ENCODE results near the gene CRY1.

The CRY1 gene

DNA sequence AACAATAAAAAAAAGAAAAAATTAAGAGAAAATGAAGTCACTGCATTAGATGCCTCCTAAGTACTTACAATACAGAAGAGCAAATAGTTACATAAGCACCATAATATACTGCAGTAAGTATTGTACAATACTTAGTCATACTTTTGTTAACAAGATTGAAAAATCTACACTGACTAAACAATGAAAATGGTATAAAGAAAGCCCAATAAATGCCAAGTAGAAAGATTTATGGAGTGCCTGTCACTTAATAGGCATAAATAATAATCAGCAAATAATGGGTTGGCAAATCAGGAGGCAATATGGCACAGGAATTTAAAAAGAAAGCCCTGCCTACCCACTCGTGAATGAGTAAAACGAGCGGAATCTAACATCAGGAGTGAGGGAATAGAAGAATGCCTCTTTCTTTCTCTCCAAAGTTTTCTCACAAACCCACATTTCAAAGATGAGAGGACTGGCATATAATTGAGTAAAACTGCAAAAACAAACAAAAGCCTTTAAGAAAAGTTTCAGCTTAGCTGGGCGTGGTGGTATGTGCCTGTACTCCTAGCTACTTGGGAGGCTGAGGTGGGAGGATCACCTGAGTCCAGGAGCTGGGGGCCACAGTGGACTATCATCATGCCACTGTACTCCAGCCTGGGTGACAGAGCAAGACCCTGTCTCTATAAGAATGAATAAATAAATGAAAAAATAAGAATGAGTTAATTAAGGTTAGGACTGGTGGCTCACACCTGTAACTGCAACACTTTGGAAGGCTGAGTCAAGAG lies 36.1 kb downstream of the CRY1 start:
- Histone ChIP-seq H3K4me3 (ENCODE audit: low read length) (peak overlapping the region; percentile 48), H3K9ac (ENCODE audit: low read length) (no peak overlapping the region), H3K9me3 (ENCODE audit: control insufficient read depth, low read length) (peaks cover 5% of the 10 kb centered on the region), H3K4me1 (ENCODE audit: control insufficient read depth, insufficient read depth, low read length) (peaks cover 8% of the 10 kb centered on the region), H3K36me3 (ENCODE audit: control insufficient read depth, insufficient read depth, low read length, severe bottlenecking) (no peaks in the 10 kb centered on the region), H3K27me3 (replicated peaks; ENCODE audit: control insufficient read depth, insufficient read depth, low read length) (no peaks in the 10 kb centered on the region)
- peak; percentile 44 for DNase-seq (ENCODE audit: low read depth)

DNA sequence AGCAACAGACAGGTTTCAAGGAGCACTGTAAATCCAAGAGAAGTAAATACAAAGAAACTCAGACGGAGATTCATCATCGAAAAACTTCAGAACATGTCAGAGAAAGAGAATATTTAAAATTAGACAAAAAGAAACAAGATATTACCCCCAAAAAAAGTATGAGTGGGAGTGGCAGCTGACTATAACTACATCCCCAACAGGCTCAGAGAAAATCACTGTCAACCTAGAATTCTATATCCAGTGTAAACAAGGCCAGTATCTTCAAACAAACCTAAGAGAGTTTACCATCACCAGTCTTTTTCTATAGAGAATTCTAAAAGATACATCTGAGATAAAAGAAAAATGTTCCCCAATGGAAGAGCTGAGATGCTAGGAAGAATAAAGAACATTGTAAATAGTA lies 39.6 kb downstream of the CRY1 start:
- H3K4me3 ChIP-seq (ENCODE audit: low read length): no peak overlapping the region
- no peaks in the 10 kb centered on the region for H3K36me3 ChIP-seq (ENCODE audit: control insufficient read depth, insufficient read depth, low read length, severe bottlenecking)
- peaks cover 8% of the 10 kb centered on the region for H3K4me1 ChIP-seq (ENCODE audit: control insufficient read depth, insufficient read depth, low read length)
- H3K9ac ChIP-seq (ENCODE audit: low read length): no peak overlapping the region
- H3K27me3 ChIP-seq (replicated peaks; ENCODE audit: control insufficient read depth, insufficient read depth, low read length): no peaks in the 10 kb centered on the region
- no peak for DNase-seq (ENCODE audit: low read depth)
- peaks cover 5% of the 10 kb centered on the region for H3K9me3 ChIP-seq (ENCODE audit: control insufficient read depth, low read length)

DNA sequence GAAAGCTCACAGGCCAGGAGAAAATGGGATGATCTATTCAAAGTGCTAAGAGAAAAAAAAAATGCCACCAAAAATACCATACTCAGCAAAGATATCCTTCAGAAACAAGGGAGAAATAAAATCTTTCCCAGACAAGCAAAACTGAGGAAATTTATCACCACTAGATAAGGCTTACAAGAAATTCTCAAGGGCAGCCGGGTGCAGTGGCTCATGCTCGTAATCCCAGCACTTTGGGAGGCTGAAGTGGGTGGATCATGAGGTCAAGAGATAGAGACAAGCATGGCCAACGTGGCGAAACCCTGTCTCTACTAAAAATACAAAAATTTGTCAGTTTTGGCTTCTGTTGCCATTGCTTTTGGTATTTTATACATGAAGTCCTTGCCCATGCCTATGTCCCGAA lies 48.2 kb downstream of the CRY1 start:
- H3K4me1 ChIP-seq (ENCODE audit: control insufficient read depth, insufficient read depth, low read length): no peaks in the 10 kb centered on the region
- no peak overlapping the region for H3K9ac ChIP-seq (ENCODE audit: low read length)
- no peak overlapping the region for H3K4me3 ChIP-seq (ENCODE audit: low read length)
- H3K36me3 ChIP-seq (ENCODE audit: control insufficient read depth, insufficient read depth, low read length, severe bottlenecking): no peaks in the 10 kb centered on the region
- H3K27me3 ChIP-seq (replicated peaks; ENCODE audit: control insufficient read depth, insufficient read depth, low read length): no peaks in the 10 kb centered on the region
- DNase-seq (ENCODE audit: low read depth): no peak
- peaks cover 4% of the 10 kb centered on the region for H3K9me3 ChIP-seq (ENCODE audit: control insufficient read depth, low read length)

DNA sequence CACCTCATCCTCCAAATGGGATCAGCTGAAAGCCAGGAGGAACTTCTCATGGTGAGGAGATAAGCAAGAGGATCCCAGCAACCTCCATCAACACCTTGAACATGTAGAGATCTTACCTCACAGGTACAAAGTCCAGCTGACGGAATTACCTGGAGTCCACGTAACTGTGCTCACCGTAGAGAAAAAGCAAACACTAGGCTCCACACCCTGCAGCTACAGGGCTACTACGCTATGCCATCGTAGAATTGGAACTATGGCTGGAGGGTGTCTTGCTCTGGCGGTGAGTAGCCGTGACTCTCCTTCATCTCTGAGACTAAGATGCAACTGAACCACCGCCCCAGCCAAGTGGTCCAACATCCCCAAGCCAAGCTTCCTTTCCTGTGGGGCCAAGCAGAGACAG lies 50.5 kb downstream of the CRY1 start:
- no peak overlapping the region for H3K9ac ChIP-seq (ENCODE audit: low read length)
- no peaks in the 10 kb centered on the region for H3K36me3 ChIP-seq (ENCODE audit: control insufficient read depth, insufficient read depth, low read length, severe bottlenecking)
- no peak overlapping the region for H3K4me3 ChIP-seq (ENCODE audit: low read length)
- no peaks in the 10 kb centered on the region for H3K27me3 ChIP-seq (replicated peaks; ENCODE audit: control insufficient read depth, insufficient read depth, low read length)
- H3K9me3 ChIP-seq (ENCODE audit: control insufficient read depth, low read length): peaks cover 4% of the 10 kb centered on the region
- no peak for DNase-seq (ENCODE audit: low read depth)
- H3K4me1 ChIP-seq (ENCODE audit: control insufficient read depth, insufficient read depth, low read length): no peaks in the 10 kb centered on the region

DNA sequence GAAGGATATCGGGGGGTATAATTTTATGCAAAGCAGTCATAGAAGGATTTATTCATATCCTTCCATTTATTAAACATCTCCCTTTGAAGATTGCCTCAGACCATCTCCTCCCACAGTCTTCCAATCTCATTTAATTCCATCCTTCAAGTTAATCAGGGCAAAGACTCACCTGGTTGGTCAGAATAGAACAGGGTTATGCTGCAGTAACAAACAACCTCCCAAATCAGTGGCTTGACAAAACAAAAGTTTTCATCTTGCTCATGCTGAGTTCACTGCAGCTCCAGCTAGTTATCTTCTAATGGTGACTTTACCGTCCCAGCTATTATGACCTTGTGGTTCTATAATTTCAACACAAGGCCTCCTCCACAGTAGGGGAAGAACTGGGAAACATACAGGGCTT lies 57.6 kb downstream of the CRY1 start:
- Histone ChIP-seq H3K27me3 (replicated peaks; ENCODE audit: control insufficient read depth, insufficient read depth, low read length) (no peaks in the 10 kb centered on the region), H3K4me3 (ENCODE audit: low read length) (no peak overlapping the region), H3K4me1 (ENCODE audit: control insufficient read depth, insufficient read depth, low read length) (peaks cover 10% of the 10 kb centered on the region), H3K9me3 (ENCODE audit: control insufficient read depth, low read length) (no peaks in the 10 kb centered on the region), H3K9ac (ENCODE audit: low read length) (no peak overlapping the region), H3K36me3 (ENCODE audit: control insufficient read depth, insufficient read depth, low read length, severe bottlenecking) (no peaks in the 10 kb centered on the region)
- no peak for DNase-seq (ENCODE audit: low read depth)

DNA sequence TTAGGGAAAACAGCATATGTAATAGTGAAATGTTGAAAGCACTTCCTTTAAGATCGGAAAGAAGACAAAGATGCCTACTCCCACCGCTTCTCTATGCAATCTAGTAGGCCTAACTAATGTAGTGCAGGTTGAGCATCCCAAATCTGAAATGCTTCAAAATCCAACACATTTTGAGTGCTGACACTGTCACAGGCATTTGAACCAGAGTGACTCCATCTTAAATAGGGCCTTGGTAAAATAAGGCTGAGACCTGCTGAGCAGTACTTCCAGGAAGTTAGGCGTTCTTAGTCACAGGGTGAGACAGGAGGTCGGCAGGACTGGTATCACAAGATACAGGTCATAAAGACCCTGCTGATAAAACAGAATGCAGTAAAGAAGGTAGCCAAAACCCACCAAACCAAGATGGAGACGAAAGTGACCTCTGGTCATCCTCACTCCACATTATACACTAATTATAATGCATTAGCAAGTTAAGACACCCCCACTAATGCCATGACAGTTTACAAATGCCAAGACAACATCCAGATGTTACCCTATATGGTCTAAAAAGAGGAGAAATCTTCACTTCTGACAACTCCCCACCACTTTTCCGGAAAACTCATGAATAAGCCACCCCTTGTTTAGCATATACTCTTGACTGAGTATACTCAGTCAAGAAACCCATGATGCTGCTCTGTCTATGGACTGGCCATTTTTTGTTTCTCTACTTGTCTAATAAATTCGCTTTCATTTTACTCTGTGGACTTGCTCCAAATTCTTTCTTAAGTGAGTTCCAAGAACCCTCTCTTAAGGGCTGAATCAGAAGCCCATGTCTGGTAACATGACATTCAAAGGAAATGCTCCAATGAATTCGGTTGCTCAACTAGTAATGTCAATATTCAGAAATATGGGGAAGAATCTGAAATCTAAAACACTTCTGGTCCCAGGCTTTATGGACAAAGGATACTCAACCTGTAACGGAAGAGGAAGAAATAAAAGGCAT lies 59.3 kb downstream of the CRY1 start:
- H3K4me3 ChIP-seq (ENCODE audit: low read length): peak overlapping the region; percentile 39
- H3K9ac ChIP-seq (ENCODE audit: low read length): no peak overlapping the region
- H3K27me3 ChIP-seq (replicated peaks; ENCODE audit: control insufficient read depth, insufficient read depth, low read length): no peaks in the 10 kb centered on the region
- no peak for DNase-seq (ENCODE audit: low read depth)
- no peaks in the 10 kb centered on the region for H3K9me3 ChIP-seq (ENCODE audit: control insufficient read depth, low read length)
- peaks cover 10% of the 10 kb centered on the region for H3K4me1 ChIP-seq (ENCODE audit: control insufficient read depth, insufficient read depth, low read length)
- no peaks in the 10 kb centered on the region for H3K36me3 ChIP-seq (ENCODE audit: control insufficient read depth, insufficient read depth, low read length, severe bottlenecking)

DNA sequence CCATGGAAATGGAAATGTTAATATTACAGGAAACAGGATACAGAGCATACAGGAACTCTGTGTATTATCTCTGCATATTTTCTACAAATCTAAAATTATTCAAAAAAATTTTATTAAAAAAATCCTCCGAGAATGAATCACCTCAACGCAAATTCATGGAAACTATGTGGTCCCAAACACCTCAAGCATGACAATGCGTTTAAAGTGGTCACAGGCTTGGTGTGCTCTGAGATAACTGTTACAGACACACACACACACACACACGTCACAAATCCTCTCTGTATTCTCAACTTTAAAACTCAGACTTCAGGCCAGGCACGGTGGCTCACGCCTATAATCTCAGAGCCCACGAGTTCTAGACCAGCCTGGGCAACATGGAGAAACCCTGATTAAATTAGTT lies 61.1 kb downstream of the CRY1 start:
- DNase-seq (ENCODE audit: low read depth): no peak
- no peak overlapping the region for H3K4me3 ChIP-seq (ENCODE audit: low read length)
- H3K36me3 ChIP-seq (ENCODE audit: control insufficient read depth, insufficient read depth, low read length, severe bottlenecking): no peaks in the 10 kb centered on the region
- H3K4me1 ChIP-seq (ENCODE audit: control insufficient read depth, insufficient read depth, low read length): peaks cover 23% of the 10 kb centered on the region
- H3K27me3 ChIP-seq (replicated peaks; ENCODE audit: control insufficient read depth, insufficient read depth, low read length): no peaks in the 10 kb centered on the region
- H3K9me3 ChIP-seq (ENCODE audit: control insufficient read depth, low read length): no peaks in the 10 kb centered on the region
- no peak overlapping the region for H3K9ac ChIP-seq (ENCODE audit: low read length)

DNA sequence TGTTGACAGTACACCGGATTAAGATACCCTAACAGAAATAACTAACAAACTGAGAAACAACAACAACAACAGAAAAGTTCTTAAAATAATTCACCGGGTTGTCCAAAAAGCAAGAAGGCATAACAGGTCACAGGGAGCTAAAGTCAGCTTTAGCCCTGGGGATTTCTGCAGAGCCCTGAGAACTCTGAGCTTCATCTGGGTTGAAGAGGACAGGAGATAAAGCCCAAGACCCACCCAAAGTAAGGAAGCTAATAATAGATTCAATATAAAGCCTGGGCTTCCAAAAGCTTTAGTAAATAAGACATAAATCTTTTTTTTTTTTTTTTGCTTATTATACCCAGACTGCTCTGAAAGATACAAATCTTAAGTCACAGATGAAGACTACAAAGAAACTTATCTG lies 62.3 kb downstream of the CRY1 start:
- DNase-seq (ENCODE audit: low read depth): no peak
- no peaks in the 10 kb centered on the region for H3K27me3 ChIP-seq (replicated peaks; ENCODE audit: control insufficient read depth, insufficient read depth, low read length)
- H3K36me3 ChIP-seq (ENCODE audit: control insufficient read depth, insufficient read depth, low read length, severe bottlenecking): no peaks in the 10 kb centered on the region
- H3K9me3 ChIP-seq (ENCODE audit: control insufficient read depth, low read length): no peaks in the 10 kb centered on the region
- H3K4me3 ChIP-seq (ENCODE audit: low read length): no peak overlapping the region
- peaks cover 31% of the 10 kb centered on the region for H3K4me1 ChIP-seq (ENCODE audit: control insufficient read depth, insufficient read depth, low read length)
- H3K9ac ChIP-seq (ENCODE audit: low read length): no peak overlapping the region

DNA sequence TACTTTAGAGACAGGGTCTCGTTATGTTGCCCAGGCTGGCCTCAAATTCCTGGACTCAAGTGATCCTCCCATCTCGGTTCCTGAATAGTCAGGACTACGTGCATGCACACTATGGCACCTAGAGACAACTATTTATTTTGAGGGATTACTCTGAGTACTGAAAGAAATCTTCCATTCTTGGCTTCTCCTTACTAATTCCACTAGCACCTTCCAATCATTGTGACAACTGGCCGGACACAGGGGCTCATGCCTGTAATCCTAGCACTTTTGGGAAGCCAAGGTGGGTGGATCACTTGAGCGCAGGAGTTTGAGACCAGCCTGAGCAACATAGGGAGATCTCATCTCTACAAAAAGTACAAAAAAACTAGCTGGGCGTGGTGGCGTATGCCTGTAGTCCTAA lies 64.3 kb downstream of the CRY1 start:
- Histone ChIP-seq H3K4me3 (ENCODE audit: low read length) (no peak overlapping the region), H3K36me3 (ENCODE audit: control insufficient read depth, insufficient read depth, low read length, severe bottlenecking) (no peaks in the 10 kb centered on the region)

DNA sequence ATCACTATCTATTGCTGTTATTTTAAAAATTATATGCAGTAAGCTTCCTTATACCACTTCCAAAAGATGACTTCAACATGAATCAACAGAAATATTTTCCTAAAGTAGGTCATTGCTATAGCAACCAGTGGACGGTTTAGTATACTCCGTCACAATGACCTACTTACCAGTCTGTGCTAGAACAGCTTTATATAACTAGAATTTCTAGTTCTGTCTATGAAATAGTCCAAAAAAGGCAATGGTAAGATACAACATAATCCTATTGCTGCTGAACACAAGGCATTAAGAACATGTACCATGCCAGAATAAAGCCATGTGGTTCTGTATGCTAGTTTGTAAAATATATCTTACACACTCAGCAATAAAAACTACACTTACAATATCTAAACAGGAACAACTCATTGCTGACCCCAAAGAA lies 65.7 kb downstream of the CRY1 start:
- DNase-seq (ENCODE audit: low read depth): peak; percentile 98
- H3K9ac ChIP-seq (ENCODE audit: low read length): peak overlapping the region; percentile 63
- no peaks in the 10 kb centered on the region for H3K27me3 ChIP-seq (replicated peaks; ENCODE audit: control insufficient read depth, insufficient read depth, low read length)
- peak overlapping the region; percentile 73 for H3K4me3 ChIP-seq (ENCODE audit: low read length)
- no peaks in the 10 kb centered on the region for H3K9me3 ChIP-seq (ENCODE audit: control insufficient read depth, low read length)
- no peaks in the 10 kb centered on the region for H3K36me3 ChIP-seq (ENCODE audit: control insufficient read depth, insufficient read depth, low read length, severe bottlenecking)
- H3K4me1 ChIP-seq (ENCODE audit: control insufficient read depth, insufficient read depth, low read length): peaks cover 27% of the 10 kb centered on the region

More for the DNA sequence above, 64.3 kb downstream of the CRY1 start:
- Histone ChIP-seq H3K9ac (ENCODE audit: low read length) (no peak overlapping the region), H3K4me1 (ENCODE audit: control insufficient read depth, insufficient read depth, low read length) (peaks cover 27% of the 10 kb centered on the region), H3K27me3 (replicated peaks; ENCODE audit: control insufficient read depth, insufficient read depth, low read length) (no peaks in the 10 kb centered on the region), H3K9me3 (ENCODE audit: control insufficient read depth, low read length) (no peaks in the 10 kb centered on the region)
- DNase-seq (ENCODE audit: low read depth): no peak

DNA sequence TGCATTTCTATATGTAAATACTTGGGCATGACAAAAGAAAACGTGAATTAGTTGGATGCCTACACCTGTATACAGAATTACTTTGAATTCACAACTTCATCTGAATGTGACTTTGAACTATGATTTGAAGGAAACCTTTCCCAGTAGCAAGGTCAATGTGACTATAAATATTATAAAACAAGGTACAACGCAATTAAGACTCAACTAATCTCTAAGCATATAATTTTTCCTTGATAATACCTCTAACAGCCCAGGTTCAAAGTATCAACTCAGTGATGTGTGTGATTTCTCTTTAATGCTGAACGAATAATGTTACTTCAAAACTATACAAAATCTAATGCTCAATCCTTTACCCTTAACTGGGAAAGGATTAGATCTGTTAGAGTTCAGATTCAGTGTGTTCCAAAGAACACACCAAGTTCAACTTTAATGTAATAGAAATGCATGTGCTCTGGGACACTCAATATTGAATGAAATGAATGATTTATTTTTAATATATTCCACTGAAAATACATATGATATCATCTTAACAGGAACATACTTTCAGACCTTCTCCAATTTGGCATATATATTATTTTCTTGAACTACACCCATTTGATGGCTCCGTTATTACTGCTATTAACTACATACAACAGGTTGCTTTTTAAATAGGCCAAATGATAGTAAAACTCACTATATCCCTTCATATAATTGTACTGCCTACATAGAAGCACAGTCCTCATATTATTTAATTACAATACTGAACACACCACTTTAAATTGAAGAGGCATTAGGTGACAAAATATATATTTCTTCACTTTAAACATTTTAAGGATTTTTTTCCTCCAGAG lies 66.3 kb downstream of the CRY1 start:
- H3K9ac ChIP-seq (ENCODE audit: low read length): peak overlapping the region; percentile 63
- no peaks in the 10 kb centered on the region for H3K9me3 ChIP-seq (ENCODE audit: control insufficient read depth, low read length)
- H3K36me3 ChIP-seq (ENCODE audit: control insufficient read depth, insufficient read depth, low read length, severe bottlenecking): no peaks in the 10 kb centered on the region
- peaks cover 27% of the 10 kb centered on the region for H3K4me1 ChIP-seq (ENCODE audit: control insufficient read depth, insufficient read depth, low read length)
- H3K27me3 ChIP-seq (replicated peaks; ENCODE audit: control insufficient read depth, insufficient read depth, low read length): no peaks in the 10 kb centered on the region
- H3K4me3 ChIP-seq (ENCODE audit: low read length): peak overlapping the region; percentile 73
- no peak for DNase-seq (ENCODE audit: low read depth)
